Coronary artery (tissue), 2 donors: ENCODE results near the gene CHRM4.
"Not testable (repeated sequence)": the region's sequence is repeated elsewhere in the genome, so short reads cannot be mapped to it uniquely, and the experiment has no call there.

Source experiments
- DNase-seq: peaks from one replicate; pipeline ENCODE4 v3.0.0-alpha.2; 2017; ENCODE audit warnings: low spot score
- H3K27ac ChIP-seq, 2 donors: fragments of 200-600 bp; sonication (generic); one replicate each; pipeline ENCODE4 v1.5.1; 2016 to 2019
- H3K4me3 ChIP-seq: fragments of 200-600 bp; sonication (generic); 2 replicates; pipeline ENCODE4 v1.5.1; 2016; ENCODE audit warnings: mild to moderate bottlenecking, moderate library complexity
- TF ChIP-seq, protein P1 (sequence below): fragments of 200-600 bp; sonication (generic); IDR thresholded peaks from one replicate; pipeline ENCODE4 v1.5.1; 2019; ENCODE audit warnings: antibody characterized with exemption

The CHRM4 gene

GRCh38 chr11:46381819-46382645, 9.5 kb downstream of the CHRM4 start:
- no peak overlapping the region for H3K27ac ChIP-seq
- peak overlapping the region; percentile 80 for H3K4me3 ChIP-seq
- no peak for DNase-seq
- TF ChIP-seq, protein P1, sequence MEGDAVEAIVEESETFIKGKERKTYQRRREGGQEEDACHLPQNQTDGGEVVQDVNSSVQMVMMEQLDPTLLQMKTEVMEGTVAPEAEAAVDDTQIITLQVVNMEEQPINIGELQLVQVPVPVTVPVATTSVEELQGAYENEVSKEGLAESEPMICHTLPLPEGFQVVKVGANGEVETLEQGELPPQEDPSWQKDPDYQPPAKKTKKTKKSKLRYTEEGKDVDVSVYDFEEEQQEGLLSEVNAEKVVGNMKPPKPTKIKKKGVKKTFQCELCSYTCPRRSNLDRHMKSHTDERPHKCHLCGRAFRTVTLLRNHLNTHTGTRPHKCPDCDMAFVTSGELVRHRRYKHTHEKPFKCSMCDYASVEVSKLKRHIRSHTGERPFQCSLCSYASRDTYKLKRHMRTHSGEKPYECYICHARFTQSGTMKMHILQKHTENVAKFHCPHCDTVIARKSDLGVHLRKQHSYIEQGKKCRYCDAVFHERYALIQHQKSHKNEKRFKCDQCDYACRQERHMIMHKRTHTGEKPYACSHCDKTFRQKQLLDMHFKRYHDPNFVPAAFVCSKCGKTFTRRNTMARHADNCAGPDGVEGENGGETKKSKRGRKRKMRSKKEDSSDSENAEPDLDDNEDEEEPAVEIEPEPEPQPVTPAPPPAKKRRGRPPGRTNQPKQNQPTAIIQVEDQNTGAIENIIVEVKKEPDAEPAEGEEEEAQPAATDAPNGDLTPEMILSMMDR: no peak

DNA sequence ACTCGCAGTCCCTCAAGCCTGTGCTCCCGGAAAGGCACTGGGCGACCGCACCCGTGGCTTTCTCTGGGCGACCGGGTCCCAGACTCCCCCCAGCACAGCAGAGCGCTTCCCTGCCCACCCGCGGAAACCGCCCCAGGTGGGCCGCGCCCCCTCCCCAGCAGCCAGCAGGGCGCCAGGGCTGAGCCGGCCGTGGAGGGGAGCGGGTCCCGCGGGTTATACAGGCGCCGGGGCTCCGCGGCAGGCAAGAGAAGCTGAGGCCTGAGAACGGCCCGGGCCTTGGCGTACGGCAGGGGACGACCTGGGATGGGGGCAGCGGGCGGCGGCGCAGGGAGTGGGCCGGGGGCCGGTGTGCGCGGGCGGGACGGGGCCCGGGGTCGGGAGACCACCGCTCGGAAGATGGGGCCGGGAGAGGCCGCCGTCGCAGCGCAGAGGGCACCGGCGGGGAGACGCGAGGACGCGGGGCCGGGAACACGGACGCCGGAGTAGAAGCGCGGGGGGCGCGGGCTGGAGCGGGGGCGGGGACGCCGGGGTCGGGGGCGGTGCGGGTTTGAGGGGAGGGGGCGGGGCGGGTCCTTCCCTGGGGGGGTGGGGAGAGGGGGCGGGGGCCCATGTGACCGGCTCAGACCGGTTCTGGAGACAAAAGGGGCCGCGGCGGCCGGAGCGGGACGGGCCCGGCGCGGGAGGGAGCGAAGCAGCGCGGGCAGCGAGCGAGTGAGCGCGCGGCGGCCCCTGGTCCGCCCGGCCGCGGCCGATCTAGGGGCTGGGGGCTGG, 10.3 kb downstream of the CHRM4 start, which contains the start of gene MDK:
Gene MDK (plus strand): TSS at position 622 of the 771 bp plus-strand sequence. CDS start 389 bp downstream, outside the sequence.
- peak within 1 kb of the TSS; percentile 47 to 73 for H3K27ac ChIP-seq
- H3K4me3 ChIP-seq: peak within 1 kb of the TSS; percentile 80
- no peak for DNase-seq
- TF ChIP-seq, protein P1: no peak

- peak overlapping the region; percentile 80 for H3K4me3 ChIP-seq
- no peak for DNase-seq
- peak overlapping the region; percentile 47 to 73 for H3K27ac ChIP-seq
- TF ChIP-seq, protein P1: no peak
Measured at GRCh38 chr11:46380340-46381047, 11.1 kb downstream of the CHRM4 start.

GRCh38 chr11:46379482-46380293, 11.9 kb downstream of the CHRM4 start:
- H3K27ac ChIP-seq: peak overlapping the region in 1 of 2 donors; percentile 73
- H3K4me3 ChIP-seq: peak overlapping the region; percentile 80
- not testable (repeated sequence) for DNase-seq

- no peak for DNase-seq
- TF ChIP-seq, protein P1: no peak
- H3K27ac ChIP-seq: no peak overlapping the region
- H3K4me3 ChIP-seq: no peak overlapping the region
Measured at GRCh38 chr11:46378811-46379481, 12.6 kb downstream of the CHRM4 start.

GRCh38 chr11:46378296-46378695, 13.3 kb downstream of the CHRM4 start:
- Histone ChIP-seq H3K27ac (no peak overlapping the region), H3K4me3 (no peak overlapping the region)
- DNase-seq: no peak
- TF ChIP-seq, protein P1: no peak
